GM18498 (cell line): ENCODE data around the gene PARVB.

Experiments
- ATAC-seq: cut with Tn5 transposase; IDR thresholded peaks from one replicate; pipeline ENCODE4 v1.9.1; 2021; ENCODE audit warnings: mild to moderate bottlenecking, moderate library complexity; ENCODE audit not compliant: unreplicated experiment

The PARVB gene

GRCh38 chr22:44084044-44084772, 60.1 kb downstream of the PARVB start:
- ATAC-seq = no peak

DNA sequence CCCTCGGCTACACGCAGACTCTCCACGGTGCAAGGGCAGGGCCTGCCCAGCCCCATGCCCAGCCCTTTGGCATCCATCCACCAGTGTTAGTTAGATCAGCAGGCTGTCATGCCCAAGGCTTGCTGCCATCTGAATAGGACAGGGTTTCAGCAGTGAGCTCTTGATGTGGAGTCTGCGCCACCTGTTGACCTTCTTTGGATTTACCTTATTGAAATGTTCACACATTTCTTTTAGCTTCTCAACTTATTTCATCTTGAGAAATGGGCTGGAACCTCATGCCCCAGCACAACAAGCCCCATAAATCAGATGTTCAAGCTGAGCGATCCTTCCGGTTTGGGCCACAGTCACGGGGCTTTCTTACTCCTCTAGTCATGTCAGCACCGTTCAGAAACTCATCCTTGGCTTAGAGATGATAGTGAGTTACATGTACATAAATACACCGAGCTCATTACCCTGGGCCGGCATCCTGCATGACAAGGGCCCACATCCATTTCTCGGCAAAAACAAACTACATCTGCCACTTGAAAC, 61.7 kb downstream of the PARVB start:
- no peak for ATAC-seq

GRCh38 chr22:44086271-44087088, 62.4 kb downstream of the PARVB start:
- no peak for ATAC-seq

DNA sequence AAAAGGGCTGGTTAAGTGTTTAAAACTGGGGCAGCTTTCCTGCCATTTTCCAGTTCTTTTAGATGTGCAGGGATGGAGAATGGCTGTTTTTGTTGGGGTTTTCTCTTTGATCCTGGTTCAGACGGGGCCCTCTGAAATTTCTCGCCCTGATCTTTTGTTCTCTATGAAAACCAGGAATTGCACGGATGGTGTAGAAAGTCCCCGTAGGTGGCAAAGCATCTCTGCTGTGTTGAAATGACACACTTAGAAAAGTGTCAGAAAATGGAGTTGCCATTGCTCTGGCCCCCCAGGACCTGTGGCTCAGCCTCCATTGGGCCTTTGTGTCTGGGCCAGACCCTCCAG, 63.0 kb downstream of the PARVB start:
- ATAC-seq = no peak

GRCh38 chr22:44088976-44089570, 65.0 kb downstream of the PARVB start:
- no peak for ATAC-seq

GRCh38 chr22:44089717-44090570, 65.8 kb downstream of the PARVB start:
- no peak for ATAC-seq

GRCh38 chr22:44090571-44090905, 66.4 kb downstream of the PARVB start:
- no peak for ATAC-seq

DNA sequence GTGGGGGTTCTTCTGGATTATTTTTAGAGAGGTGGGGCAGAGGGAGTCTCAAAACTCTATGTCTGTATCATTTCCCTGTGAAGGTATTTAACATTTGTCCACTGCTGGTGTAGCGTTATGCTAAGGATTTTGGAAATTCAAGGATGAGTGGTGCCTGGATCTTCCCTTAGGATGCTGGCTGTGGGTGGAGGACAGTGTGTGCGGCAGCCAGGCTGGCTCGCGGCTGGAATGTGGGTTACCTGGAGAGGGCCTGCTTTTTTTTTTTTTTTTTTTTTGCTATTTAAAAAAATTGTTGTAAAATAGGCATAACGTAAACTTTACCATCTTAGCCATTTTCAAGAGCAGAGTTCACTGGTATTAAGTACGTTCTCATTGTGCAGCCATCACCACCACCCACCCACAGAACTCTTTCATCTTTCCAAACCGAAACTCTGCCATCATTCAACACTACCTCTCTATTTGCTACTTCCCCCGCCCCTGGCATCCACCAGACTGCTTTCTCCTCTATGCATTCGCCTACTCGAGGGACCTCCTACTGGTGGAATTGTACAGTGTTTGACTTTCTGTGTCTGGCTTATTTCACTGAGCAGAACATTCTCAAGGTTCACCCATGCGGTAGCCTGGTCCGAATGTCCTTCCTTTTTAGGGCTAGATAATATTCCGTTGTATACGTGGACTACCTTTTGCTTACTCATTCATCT, 67.1 kb downstream of the PARVB start:
- ATAC-seq = no peak

DNA sequence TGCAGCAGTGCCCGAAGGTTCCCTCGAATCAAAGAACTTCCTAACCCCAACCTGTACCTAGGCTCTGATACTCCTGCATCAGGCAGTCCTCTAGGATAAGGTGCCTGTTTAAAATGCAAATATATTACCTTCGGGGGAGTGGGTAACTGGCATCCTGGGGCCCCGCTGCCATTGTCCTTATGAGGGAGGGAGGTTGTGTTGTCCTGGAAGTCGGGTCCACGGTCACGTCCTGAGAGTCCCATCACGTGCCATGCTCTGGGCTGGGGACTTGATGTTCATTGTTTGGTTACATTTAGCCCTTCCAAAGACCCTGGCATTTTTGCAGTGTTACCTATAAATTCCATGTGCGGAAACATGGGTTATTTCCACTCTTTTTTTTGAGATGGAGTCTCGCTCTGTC, 67.6 kb downstream of the PARVB start:
- ATAC-seq = no peak

DNA sequence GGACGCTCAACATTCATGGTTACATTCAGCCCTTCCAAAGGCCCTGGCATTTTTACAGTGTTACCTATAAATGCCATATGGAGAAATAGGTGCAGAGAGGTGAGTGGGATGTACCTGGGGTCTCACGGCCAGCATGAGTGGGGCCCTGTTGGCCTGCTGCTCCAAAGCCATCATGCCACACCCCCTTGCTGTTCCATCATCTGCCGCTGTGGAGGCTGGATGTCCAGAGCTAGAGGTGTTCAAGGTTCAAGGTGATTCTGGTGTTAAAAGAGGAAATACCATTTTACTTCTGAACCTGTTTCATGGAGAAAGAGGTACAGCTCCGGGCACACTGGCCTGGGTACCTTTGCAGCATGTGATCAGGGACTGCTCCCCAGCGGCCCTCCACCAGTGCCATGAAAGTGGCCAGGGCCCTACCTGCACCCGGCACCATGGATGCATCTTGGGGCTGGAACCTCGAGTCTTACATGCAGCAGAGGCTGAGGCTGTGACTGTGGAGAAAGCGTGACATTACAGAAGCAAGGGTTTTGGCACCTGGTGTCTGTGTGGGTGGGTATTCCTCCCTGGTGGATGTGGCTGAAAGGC, 68.6 kb downstream of the PARVB start:
- no peak for ATAC-seq

- ATAC-seq = no peak
These were observed 69.7 kb downstream of the PARVB start for GRCh38 chr22:44093791-44094190.

- no peak for ATAC-seq
These were observed 70.7 kb downstream of the PARVB start for GRCh38 chr22:44094751-44095302.

GRCh38 chr22:44096736-44097135, 72.6 kb downstream of the PARVB start:
- ATAC-seq = no peak

GRCh38 chr22:44097263-44098020, 73.3 kb downstream of the PARVB start:
- no peak for ATAC-seq

GRCh38 chr22:44098021-44098739, 74.1 kb downstream of the PARVB start:
- ATAC-seq = no peak

- ATAC-seq = no peak
These were observed 74.9 kb downstream of the PARVB start for GRCh38 chr22:44098966-44099530.

DNA sequence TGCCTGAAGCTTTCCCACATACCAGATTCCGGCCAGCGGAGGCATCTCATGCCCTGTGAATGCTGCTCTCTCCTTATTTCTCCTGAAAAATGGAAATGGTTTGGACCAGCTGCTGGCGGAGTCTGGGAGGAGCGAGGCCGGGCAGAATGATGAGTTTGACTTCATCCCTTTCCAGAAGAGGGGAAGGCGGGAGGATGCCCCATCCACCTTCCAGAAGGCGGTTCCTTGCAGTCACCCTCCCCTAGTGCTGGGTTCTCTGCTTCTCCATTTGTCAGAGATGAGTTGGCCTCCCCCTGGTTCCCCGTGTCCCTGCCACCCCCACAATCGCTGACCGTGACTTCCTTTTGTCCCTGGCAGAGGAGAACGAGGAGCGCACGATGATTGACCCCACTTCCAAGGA, 75.6 kb downstream of the PARVB start:
- ATAC-seq = no peak

GRCh38 chr22:44100411-44100810, 76.3 kb downstream of the PARVB start:
- ATAC-seq = no peak
